Hematopoietic multipotent progenitor cell treated with erythropoietin and hydrocortisone succinate and interleukin-3 and kit ligand, for 4 days (in vitro differentiated cells): Measurements from ENCODE around the gene CCNG1.
A peak's percentile ranks its signal among the peaks of the same experiment; 100 is the strongest.
"Not testable (repeated sequence)": the region's sequence is repeated elsewhere in the genome, so short reads cannot be mapped to it uniquely, and the experiment has no call there.

Source experiments
- DNase-seq: peaks from one replicate; pipeline ENCODE4 v3.0.0-alpha.2; 2015

CCNG1 gene

DNA sequence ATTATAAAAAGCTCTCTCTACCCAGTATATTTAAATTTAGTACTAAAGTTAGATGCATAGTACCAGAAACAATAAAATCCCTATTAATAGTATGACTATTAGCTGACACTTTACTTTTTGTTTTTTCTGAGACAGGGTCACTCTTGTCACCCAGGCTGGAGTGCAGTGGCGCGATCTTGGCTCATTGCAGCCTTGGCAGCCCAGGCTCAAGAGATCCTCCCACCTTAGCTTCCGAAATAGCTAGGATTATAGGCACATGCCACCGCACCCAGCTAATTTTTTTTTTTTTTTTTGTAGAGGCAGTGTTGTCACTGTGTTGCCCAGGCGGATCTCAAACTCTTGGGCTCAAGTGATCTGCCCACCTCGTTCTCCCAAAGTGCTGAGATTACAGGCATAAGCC, 8.0 kb downstream of the CCNG1 start:
- no peak for DNase-seq

DNA sequence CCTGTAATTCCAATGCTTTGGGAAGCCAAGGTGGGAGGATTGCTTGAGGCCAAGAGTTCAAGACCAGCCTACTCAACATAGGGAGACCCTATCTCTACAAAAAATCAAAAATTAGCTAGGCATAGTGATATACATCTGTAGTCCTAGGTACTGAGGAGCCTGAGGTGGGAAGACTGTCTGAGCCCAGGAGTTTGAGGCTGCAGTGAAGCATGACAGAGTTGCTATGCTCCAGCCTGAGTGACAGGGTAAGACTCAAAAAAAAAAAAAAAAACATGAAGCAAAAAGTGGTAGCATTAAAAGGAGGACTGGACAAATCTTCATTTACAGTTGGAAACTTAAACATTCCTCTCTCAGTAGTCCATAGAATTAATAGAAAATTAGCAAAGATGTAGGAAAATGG, 9.8 kb downstream of the CCNG1 start:
- DNase-seq: no peak

DNA sequence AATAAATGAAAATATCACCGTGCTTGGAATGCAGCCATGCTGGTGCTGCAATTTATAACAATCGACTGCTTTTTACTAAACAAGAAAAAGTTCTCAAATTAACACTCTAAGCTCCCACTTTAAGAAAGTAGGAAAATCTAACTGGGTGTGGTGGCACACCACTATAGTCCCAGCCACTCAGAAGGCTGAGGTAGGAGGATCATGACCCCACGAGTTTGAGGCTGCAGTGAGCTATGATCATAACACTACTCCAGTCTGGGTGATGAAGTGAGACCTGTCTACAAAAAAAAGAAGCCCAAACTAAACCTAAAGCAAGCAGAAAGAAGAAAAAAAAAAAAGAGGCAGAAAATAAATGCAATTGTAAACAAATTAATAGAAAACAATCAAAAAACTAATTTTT, 10.5 kb downstream of the CCNG1 start:
- DNase-seq: no peak

DNA sequence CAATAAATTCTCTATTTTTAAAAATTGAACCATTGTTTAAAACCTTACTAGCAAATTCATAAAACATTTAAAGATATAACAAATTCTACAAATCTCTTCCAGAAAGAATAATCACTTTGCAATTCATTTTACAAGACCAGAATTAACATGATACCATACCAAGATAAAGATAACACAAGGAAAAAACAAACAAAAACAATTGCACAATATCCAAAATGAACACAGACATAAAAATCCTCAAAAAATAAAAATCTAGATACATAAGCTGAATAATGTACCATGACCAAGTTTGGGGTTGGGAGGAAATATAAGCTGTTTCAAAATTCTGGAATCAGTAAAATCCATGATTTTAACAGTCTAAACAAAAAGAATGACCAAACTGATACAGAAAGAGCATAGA, 11.1 kb downstream of the CCNG1 start:
- no peak for DNase-seq

- DNase-seq: no peak
Observed at GRCh38 chr5:163451489-163451888, 14.1 kb downstream of the CCNG1 start.

DNA sequence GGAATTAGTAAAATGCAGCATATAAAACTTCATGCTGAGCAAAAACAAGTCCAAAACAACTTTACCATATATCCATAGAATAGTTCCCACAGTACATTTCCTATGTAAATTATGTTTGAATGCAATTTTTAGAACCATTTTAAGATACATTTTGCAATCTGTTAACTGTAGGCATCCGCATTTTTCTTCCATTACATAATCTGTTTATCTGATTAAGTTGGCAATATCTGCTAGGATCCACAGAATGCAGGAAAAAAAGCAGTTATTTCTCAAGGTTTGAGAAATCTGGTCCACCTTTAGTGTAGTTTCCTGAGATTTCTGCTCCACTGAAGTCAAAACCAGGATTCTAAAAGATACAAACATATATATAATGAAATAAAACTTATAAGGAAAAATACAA, 16.3 kb downstream of the CCNG1 start:
- no peak for DNase-seq

GRCh38 chr5:163455406-163455805, 18.0 kb downstream of the CCNG1 start:
- DNase-seq: not testable (repeated sequence)

DNA sequence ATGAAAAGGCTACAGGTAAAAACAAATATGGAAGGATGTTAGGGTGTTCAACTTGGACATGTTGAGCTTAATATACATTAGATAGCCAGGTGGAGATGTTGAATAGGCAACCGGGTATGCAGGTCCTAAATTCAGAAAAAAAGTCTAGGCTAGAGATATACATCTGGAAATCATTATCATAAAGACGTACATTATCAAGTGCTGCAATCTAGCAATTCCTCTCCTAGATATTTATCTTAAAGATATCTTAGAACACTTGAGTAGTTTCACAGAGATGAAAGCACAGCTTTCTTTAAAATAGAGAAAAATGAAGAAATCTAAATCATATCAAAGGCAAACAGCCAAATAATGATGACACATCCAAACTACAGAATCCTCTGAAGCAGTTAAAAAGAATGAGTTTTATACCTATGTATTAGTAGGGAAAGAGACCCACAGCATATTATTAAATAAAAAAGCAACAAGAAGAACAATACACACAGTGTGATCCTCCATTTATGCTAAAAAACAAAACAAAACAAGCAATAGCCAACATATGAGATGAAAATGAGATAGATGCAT, 18.7 kb downstream of the CCNG1 start:
- DNase-seq: no peak

DNA sequence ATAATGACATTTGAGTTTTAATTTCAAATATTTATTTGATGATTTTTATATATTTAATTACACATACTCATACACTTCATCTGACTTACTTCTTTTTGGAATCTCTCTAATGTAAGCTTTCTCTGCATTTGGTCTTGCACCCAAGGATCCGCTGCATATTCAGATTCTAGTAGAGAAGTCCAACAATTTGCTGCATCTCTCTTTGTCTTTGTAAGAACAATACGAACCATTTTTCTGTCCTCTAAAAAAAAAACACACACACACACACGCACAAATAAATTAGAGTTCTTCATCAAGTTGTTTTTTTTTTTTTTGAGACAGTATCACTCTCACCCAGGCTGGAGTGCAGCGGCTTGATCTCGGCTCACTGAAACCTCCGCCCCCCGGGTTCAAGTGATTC, 19.4 kb downstream of the CCNG1 start:
- DNase-seq: no peak

GRCh38 chr5:163458778-163459385, 21.5 kb downstream of the CCNG1 start:
- DNase-seq: peak; percentile 38

- no peak for DNase-seq
Observed at GRCh38 chr5:163459462-163459818, 22.0 kb downstream of the CCNG1 start.

DNA sequence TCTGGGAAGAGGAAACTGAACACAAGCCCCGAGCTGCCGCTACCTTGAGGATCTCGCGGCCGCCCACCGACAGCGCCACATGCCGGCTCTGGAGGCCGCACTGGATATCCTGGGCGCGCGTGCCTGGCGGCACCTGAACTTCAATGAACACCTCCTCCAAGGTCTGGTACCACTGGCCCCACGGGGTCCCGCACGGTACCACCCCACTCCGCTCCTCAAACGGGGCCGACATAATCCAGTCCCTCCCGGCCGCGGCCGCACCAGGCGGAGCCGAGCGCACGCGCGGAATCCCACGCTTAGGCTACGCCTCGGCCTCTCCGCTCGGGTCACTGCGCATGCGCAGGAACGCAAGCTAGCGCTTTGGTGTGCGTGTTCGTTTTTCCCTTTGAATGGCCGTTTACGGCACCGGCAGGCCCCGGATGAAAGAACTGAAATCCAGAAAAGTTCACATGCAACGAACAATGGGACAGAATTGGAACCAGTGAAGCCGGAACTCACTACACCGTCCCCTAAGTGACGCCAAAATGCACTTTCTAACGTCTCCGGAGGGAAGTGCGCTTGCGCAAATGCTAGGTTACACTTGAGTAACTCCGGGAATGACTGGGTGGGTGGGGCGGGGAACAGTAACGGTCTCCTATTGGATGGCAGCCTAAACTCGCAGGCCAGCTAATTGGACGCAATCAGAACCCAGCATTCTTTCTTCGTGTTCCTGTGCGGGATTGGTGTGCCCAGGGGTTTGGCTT, 22.6 kb downstream of the CCNG1 start, which contains the start of gene NUDCD2:
Gene NUDCD2, minus strand, starts transcription at position 284 of the 743 bp plus-strand sequence. Its CDS starts 52 bp downstream, at position 232.
- DNase-seq: peak; percentile 99

DNA sequence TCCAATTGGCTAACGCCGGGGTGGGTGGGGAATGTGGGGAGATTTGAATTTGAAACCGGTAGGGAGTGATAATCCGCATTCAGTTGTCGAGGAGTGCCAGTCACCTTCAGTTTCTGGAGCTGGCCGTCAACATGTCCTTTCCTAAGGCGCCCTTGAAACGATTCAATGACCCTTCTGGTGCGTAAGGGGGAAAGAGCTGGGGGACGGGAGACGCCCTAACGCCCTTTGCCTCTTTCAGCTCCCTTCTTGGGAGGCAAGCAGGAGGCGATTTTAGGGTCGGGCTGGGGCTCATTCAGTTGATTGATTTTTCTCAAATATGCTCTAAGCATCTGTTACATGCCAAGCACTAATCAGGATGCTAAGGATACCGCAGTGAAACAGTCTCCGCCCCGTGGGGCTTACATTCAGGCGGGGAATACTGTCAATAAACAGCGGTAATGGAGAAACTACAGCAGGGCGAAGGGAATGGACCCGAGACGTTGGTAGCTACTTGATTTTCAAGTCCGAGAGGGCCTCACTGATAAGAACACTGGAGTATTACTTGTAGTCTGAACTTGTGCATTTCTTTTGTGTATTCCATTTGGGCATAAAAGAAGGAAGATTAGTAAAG, 23.3 kb downstream of the CCNG1 start, which contains the start of gene HMMR:
Gene HMMR, plus strand, starts transcription at position 71 of the 610 bp plus-strand sequence. Its CDS starts 61 bp downstream, at position 132.
- peak; percentile 68 for DNase-seq

DNA sequence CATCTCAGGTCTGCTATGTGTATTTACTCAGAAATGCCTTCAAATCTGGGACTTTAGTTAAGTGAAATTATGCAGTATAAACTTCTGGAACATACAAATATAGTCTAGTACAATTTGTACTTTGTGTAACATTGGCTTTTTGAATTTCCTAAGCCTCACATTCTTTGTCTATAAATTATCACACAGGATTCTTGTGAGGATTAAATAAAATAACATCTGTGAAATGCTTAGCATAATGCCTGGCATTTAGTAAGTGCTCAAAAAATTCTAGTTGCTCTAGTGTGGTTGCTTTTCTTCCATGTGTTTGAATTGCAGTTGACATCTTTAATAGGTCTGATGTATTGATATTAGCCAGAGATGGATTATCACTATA, 25.7 kb downstream of the CCNG1 start:
- DNase-seq: no peak

GRCh38 chr5:163467682-163468081, 30.3 kb downstream of the CCNG1 start:
- DNase-seq: no peak

DNA sequence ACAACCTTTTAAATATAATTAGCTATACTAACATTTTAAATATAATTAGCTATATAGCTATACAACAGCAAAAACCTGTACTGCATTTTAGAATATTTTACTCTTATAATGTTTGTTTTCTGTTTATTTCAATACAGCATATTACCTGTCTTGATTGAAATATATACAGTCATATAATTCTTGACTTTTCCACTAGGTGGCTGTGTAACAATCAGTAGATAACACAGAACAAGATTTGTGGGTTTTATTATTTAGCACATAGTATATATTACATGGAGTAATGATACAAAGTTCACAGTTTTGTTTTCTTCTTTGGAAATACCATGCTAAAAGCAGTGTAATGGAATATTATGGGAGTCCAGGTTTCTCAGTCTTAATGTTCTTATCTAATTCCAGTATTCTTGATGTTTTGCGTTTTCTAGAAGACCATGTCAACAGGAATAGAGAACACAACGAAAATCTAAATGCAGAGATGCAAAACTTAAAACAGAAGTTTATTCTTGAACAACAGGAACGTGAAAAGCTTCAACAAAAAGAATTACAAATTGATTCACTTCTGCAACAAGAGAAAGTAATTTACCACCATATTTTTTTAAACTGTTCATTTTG, 36.3 kb downstream of the CCNG1 start:
- DNase-seq: peak; percentile 48

DNA sequence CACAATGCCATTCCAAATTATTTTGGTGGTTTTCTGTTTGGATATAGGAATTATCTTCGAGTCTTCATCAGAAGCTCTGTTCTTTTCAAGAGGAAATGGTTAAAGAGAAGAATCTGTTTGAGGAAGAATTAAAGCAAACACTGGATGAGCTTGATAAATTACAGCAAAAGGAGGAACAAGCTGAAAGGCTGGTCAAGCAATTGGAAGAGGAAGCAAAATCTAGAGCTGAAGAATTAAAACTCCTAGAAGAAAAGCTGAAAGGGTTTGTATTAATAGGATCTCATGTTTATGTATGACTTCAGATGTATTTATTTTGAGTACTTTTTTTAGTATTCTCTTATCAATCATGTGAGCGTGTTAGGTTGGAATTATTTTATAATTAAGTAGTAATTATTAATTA, 38.0 kb downstream of the CCNG1 start:
- DNase-seq: peak; percentile 26

DNA sequence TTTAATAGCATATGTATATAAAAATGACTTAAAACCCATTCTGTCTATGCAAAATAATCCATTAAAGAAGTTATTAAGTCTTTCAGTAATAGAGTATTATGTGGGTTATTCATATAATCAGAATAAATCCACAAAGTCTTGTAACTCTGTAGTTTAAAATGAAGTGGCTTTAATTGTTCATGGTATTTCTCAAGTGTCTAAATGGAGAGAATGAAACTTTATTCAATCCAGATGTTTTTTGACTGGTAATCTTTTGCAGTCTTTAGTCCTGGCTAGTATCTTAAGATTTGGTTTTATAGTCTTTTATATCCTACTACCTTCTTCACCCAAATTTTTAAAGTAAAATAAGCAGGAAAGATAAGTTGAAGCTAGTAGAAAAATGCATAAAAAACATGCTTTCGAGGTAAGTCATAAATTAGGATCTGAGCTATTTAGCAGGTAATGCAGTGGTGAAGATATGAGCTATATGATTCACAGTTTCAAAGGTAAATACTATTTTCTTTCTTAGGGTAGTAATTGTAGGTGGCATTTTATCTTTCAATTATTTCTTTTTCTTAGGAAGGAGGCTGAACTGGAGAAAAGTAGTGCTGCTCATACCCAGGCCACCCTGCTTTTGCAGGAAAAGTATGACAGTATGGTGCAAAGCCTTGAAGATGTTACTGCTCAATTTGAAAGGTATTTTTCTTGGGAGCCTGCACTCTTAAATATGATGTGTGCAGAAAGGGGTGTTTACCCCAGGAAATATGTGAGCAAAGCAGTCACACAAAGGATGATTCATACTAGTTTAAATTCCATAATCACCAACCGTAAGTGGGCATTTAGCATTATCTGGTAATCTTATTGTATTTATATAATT, 41.0 kb downstream of the CCNG1 start:
- DNase-seq: no peak

DNA sequence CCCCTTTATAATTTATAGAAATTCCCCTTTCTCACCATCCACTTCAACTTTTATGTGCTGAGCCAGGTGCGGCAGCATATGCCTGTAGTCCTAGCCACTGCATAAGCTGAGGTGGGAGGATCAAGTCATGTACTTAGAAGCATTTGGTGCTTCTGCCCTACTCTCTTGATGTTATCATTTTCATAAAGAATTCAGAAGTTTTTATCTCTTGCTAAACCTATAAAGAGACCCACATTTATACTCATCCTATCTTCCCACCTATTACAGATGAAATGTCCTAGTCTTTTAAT, 41.5 kb downstream of the CCNG1 start:
- no peak for DNase-seq

DNA sequence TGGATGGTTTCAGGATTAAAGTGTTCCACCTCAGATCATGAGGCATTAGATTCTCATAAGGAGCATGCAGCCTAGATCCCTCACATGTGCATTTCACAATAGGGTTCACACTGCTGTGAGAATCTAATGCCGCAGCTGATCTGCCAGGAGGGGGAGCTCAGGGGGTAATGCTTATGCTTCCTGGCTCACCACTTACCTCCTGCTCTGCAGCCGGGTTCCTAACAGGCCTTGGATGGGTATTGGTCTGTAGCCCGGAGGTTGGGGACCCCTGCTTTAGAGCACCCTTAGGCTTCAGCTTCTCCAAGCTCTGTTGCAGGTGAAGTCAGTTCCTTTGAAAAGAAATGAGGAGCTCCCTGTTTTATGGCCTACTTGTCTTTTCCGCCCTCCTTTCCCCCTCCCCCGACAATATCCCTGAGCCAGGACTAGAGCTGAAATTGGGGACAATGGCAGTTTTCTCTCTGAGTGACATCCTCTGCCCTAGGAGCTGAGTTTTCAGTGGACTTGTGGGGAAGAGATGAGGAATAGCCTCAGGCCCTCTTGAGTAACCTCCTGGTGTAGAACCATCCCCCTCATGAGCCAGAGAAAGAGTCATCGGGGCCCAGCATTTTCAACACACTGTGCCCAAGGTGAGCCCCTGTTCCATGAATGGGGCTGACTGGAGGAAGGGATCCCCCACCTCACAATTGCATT, 51.8 kb downstream of the CCNG1 start:
- peak; percentile 70 for DNase-seq

GRCh38 chr5:163489745-163490075, 52.3 kb downstream of the CCNG1 start:
- DNase-seq: no peak
